NCI-H2029 (cell line): Measurements from ENCODE around the gene SESN1.

Experiments used
- DNase-seq: peaks from one replicate; lab custom pipeline; 2025; lab: John Stamatoyannopoulos, UW

Gene SESN1

GRCh38 chr6:109028439-109028838, 66.2 kb downstream of the SESN1 start:
- no peak for DNase-seq

GRCh38 chr6:109027964-109028363, 66.7 kb downstream of the SESN1 start:
- DNase-seq = no peak

- DNase-seq = no peak
Measured at GRCh38 chr6:109025639-109026038, 69.0 kb downstream of the SESN1 start.

- DNase-seq = no peak
Measured at GRCh38 chr6:109024784-109025183, 69.9 kb downstream of the SESN1 start.

- no peak for DNase-seq
Measured at GRCh38 chr6:109024368-109024767, 70.3 kb downstream of the SESN1 start.

- DNase-seq = no peak
Measured at GRCh38 chr6:109023356-109023925, 71.2 kb downstream of the SESN1 start.

GRCh38 chr6:109021870-109022269, 72.8 kb downstream of the SESN1 start:
- no peak for DNase-seq

- DNase-seq = no peak
Measured at GRCh38 chr6:109019911-109020310, 74.7 kb downstream of the SESN1 start.

- no peak for DNase-seq
Measured at GRCh38 chr6:109015176-109015575, 79.5 kb downstream of the SESN1 start.

GRCh38 chr6:109014606-109015005, 80.0 kb downstream of the SESN1 start:
- DNase-seq = no peak

- DNase-seq = no peak
Measured at GRCh38 chr6:109013656-109014305, 80.9 kb downstream of the SESN1 start.

GRCh38 chr6:109010705-109011102, 83.9 kb downstream of the SESN1 start:
- peak; percentile 63 for DNase-seq

- DNase-seq = no peak
Measured at GRCh38 chr6:109009962-109010704, 84.5 kb downstream of the SESN1 start.

- DNase-seq = peak; percentile 89
Measured at GRCh38 chr6:109009236-109009961, 85.2 kb downstream of the SESN1 start.

GRCh38 chr6:109008537-109009235, 86.0 kb downstream of the SESN1 start:
- DNase-seq = no peak

GRCh38 chr6:109008054-109008453, 86.6 kb downstream of the SESN1 start:
- DNase-seq = no peak

GRCh38 chr6:109007521-109007920, 87.1 kb downstream of the SESN1 start:
- no peak for DNase-seq

GRCh38 chr6:109006818-109007217, 87.8 kb downstream of the SESN1 start:
- DNase-seq = no peak

- no peak for DNase-seq
Measured at GRCh38 chr6:109002882-109003281, 91.8 kb downstream of the SESN1 start.

- DNase-seq = no peak
Measured at GRCh38 chr6:109002051-109002697, 92.5 kb downstream of the SESN1 start.

GRCh38 chr6:109001291-109001894, 93.3 kb downstream of the SESN1 start:
- no peak for DNase-seq
